HG03378 (cell line): ENCODE results near the gene EPB41L3.
"Not testable (repeated sequence)": the region's sequence is repeated elsewhere in the genome, so short reads cannot be mapped to it uniquely, and the experiment has no call there.

Experiments used
- ATAC-seq: cut with Tn5 transposase; IDR thresholded peaks from one replicate; pipeline ENCODE4 v1.9.1; 2021; ENCODE audit warnings: mild to moderate bottlenecking, moderate library complexity; ENCODE audit not compliant: unreplicated experiment

EPB41L3 gene

GRCh38 chr18:5500158-5500939, 43.4 kb downstream of the EPB41L3 start:
- ATAC-seq: no peak

GRCh38 chr18:5498452-5498851, 45.3 kb downstream of the EPB41L3 start:
- no peak for ATAC-seq

DNA sequence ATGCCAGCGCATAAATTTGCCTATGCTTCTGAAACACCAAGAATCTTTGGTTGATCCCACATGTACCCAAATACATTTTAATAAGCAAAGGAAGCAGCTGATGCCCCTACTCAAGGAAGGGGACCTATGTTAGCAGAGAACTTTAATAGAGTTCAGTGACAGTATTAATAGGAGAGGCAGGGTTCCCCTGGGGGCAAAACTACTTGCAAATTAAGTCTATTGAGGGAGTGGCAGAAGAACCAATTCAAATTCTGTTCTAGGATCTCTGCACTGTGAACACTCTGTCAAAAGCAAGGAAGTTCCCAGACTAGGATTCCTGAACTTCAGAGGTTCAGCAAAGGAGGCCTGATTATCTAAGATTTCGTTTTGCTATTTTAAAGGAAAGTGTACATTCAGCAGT, 47.5 kb downstream of the EPB41L3 start:
- no peak for ATAC-seq

DNA sequence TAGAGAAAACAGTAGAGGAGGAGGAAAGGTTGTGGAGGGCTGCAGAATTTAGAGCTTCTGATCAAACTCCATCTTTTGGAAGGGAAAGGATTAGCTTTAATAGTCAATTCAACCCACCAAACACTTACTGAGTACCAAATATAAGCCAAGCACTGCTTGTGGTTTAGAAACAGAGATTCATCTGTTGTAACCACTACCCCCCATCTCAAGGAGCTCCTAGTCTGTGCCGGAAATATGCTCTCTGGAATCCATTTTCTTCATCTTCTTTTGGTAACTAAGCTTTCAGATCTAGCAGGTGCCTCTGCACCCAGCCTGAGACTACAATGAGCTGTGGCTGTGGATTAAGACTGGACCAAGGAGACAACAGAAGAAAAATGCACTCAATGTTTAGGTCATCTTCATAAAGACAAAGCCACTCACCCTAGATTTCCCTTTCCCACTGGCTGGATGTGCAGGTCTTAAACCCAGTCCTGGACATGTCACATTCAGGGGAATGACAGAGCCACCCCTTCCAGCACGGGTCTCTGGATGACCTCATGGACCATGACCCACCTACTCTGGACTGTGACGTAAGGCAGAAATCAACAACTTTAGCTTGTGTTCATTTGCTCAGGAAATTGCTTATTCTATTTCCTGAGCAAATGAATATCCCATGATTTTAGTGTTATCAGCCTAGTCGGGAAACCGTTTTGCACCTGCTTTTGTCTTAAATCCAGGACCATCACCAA, 52.9 kb downstream of the EPB41L3 start:
- ATAC-seq: no peak

- ATAC-seq: no peak
Observed at GRCh38 chr18:5488844-5489243, 55.0 kb downstream of the EPB41L3 start.

- ATAC-seq: not testable (repeated sequence)
Observed at GRCh38 chr18:5488044-5488443, 55.8 kb downstream of the EPB41L3 start.

GRCh38 chr18:5484526-5484925, 59.3 kb downstream of the EPB41L3 start:
- no peak for ATAC-seq

GRCh38 chr18:5481621-5482020, 62.2 kb downstream of the EPB41L3 start:
- no peak for ATAC-seq

DNA sequence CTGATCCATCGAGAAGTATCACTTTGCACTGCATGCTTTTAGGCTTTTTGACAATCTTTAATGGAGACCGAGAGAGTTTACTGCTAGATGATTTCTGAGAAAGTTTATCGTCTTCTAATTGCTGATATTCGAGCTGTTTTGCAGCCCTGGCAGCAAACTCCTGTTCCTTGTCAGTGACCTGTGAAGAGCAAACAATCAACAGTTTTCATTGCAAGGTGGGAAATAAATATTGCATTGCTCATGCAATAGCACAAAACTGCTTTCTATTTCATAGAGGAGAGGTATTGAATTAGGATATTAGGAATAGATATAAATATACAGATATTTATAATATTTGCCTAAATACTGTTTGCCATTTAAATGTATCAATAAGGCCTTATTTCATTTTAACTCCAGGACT, 65.5 kb downstream of the EPB41L3 start:
- no peak for ATAC-seq

GRCh38 chr18:5476961-5477800, 66.6 kb downstream of the EPB41L3 start:
- ATAC-seq: no peak

DNA sequence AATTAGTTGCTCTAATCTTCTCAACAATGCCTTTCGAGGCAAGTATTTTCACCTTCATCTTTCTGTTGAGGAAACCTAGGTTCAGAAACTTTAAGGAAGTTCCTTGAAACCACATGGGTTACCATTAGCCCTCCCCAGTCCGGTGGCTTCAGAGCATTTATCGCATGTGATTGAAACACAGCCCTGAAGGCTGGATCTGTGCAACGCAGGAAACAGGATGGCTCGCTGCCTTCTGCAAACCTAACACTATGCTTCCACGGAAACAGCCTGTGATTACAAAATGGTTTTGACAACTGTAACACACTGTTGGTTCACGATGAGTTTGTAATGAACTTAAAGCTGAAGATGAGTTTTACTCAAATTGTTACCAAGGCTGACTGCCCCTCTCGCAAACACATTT, 68.5 kb downstream of the EPB41L3 start:
- ATAC-seq: no peak

DNA sequence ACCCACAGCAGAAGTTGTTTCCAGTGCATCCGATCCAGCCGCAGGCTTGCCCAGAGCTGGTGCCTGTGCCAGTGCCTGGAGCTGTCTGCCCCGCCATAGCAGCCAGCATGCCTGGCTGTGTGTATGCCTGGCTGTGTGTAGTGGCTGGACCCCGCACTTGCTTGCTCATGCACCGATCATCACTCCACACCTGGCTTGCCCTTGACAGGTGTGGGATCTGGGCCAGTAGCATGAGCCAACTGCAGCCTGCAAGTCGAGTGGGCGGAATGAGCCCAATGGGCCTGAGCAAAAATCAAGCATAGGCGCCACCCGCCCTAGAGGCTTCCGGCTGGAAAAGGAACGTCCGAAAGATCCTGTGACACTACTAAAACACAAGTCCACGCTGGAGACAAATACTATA, 74.5 kb downstream of the EPB41L3 start:
- ATAC-seq: no peak

- ATAC-seq: no peak
Observed at GRCh38 chr18:5468394-5468793, 75.4 kb downstream of the EPB41L3 start.

- no peak for ATAC-seq
Observed at GRCh38 chr18:5467671-5468070, 76.1 kb downstream of the EPB41L3 start.

DNA sequence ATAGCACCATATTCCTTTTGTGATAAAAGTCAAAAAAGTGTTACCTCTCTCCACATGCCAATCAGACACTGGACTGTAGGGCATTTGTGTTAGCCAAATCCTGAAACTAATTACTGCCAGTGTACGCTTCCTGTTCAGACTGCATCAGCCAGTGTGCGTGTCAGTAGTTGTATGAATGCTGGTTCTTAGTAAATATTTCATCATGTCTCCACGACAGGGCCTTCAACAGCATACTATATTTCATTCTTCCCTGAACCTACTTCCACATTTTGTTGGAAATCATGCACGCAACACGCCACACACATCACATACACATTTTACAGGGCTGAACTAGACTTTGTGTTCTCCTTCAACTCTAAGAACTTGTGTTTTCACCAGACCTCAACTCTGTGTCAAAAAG, 77.5 kb downstream of the EPB41L3 start:
- ATAC-seq: no peak

GRCh38 chr18:5464251-5464650, 79.5 kb downstream of the EPB41L3 start:
- ATAC-seq: no peak

GRCh38 chr18:5463831-5464230, 80.0 kb downstream of the EPB41L3 start:
- no peak for ATAC-seq

DNA sequence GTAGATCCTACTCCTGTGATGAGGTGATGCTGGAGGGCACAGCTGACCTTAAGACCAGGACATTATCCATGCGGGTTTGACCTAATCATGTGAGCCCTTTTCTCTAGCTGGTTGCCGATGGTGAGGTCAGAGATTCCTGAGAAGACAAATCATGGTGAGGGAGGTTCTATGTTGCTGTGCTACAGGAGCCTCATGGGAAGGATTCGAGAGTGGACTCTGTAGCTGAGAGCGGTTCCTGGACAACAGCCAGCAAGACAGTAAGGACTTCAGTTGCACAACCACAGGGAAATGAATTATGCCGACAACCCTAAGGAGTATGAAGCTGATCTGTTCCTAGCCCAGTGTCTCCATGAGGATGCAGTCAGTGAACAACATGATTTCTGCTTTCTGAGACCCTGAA, 80.4 kb downstream of the EPB41L3 start:
- ATAC-seq: no peak

GRCh38 chr18:5462227-5462626, 81.6 kb downstream of the EPB41L3 start:
- ATAC-seq: no peak

- ATAC-seq: no peak
Observed at GRCh38 chr18:5461041-5461440, 82.8 kb downstream of the EPB41L3 start.

- ATAC-seq: no peak
Observed at GRCh38 chr18:5457462-5457957, 86.3 kb downstream of the EPB41L3 start.
